Pulmonary artery endothelial cell (primary cell): ENCODE data around the gene NEURL1B. TPM values are rescaled to one million over a fixed set of nuclear protein-coding genes. Genes with fewer than 3 reads are reported as not detected.
A peak's percentile ranks its signal among the peaks of the same experiment; 100 is the strongest.

Experiments used
- DNase-seq: peaks from one replicate; pipeline ENCODE4 v3.0.0-alpha.2; 2011; ENCODE audit warnings: low read depth, low spot score
- total RNA-seq: library from RNA; depleted of rRNA; stranded (reverse); fragments of >200 nt; gene quantifications from 2 replicates; pipeline ENCODE4 v1.2.3, GENCODE V29; 2014

The NEURL1B gene
- total RNA-seq, 1 donor from 2014 or later, result 0.46 TPM

- DNase-seq, result no peak
Observed at GRCh38 chr5:172729588-172729987, 88.5 kb downstream of the NEURL1B start.

- no peak for DNase-seq
Observed at GRCh38 chr5:172730222-172730621, 89.2 kb downstream of the NEURL1B start.

GRCh38 chr5:172730981-172731679 lies 90.1 kb downstream of the NEURL1B start:
- DNase-seq, result no peak

- no peak for DNase-seq
Observed at GRCh38 chr5:172731680-172732074, 90.6 kb downstream of the NEURL1B start.

- no peak for DNase-seq
Observed at GRCh38 chr5:172732201-172732865, 91.3 kb downstream of the NEURL1B start.

GRCh38 chr5:172733131-172733973 lies 92.3 kb downstream of the NEURL1B start:
- DNase-seq, result peak; percentile 32

- DNase-seq, result no peak
Observed at GRCh38 chr5:172733974-172734346, 92.9 kb downstream of the NEURL1B start.

GRCh38 chr5:172735141-172735831 lies 94.2 kb downstream of the NEURL1B start:
- no peak for DNase-seq

GRCh38 chr5:172736508-172737135 lies 95.6 kb downstream of the NEURL1B start:
- DNase-seq, result no peak

- DNase-seq, result no peak
Observed at GRCh38 chr5:172739375-172739774, 98.3 kb downstream of the NEURL1B start.

GRCh38 chr5:172740428-172741205 lies 99.6 kb downstream of the NEURL1B start:
- DNase-seq, result no peak

Other genes with a start within 250 kb of the NEURL1B start
- 19.4 and 25.9 TPM in 2 replicates for gene SH3PXD2B, start 186.7 kb upstream of the NEURL1B start, total RNA-seq
- gene DUSP1, start 129.9 kb downstream of the NEURL1B start, total RNA-seq, result 71.0 and 72.0 TPM in 2 replicates
- 105 and 110 TPM in 2 replicates for gene ERGIC1, start 193.0 kb downstream of the NEURL1B start, total RNA-seq